BLaER1 treated with 17β-estradiol and CSF1 and Interleukin-3, amounts not matched to agents 10 nM and 100 nM (cell line): Measurements from ENCODE around the gene SORBS1.

Experiments
- H3K27ac ChIP-seq, 11 experiments: shearing (Covaris generic); formaldehyde crosslinking; 2 replicates each; pipeline ENCODE4 v1.8.1; 2022
- H3K27me3 ChIP-seq, 11 experiments: shearing (Covaris generic); formaldehyde crosslinking; 2 replicates each; pipeline ENCODE4 v1.8.1; 2022
- H3K36me3 ChIP-seq, 11 experiments: shearing (Covaris generic); formaldehyde crosslinking; 2 replicates each; pipeline ENCODE4 v1.8.1; 2022
- H3K4me1 ChIP-seq, 10 experiments: shearing (Covaris generic); formaldehyde crosslinking; 2 replicates each; pipeline ENCODE4 v1.8.1; 2022
- H3K4me2 ChIP-seq, 11 experiments: shearing (Covaris generic); formaldehyde crosslinking; 2 replicates each; pipeline ENCODE4 v1.8.1; 2022
- H3K4me3 ChIP-seq, 10 experiments: shearing (Covaris generic); formaldehyde crosslinking; 2 replicates each; pipeline ENCODE4 v1.8.1; 2022
- H3K9ac ChIP-seq, 11 experiments: shearing (Covaris generic); formaldehyde crosslinking; 2 replicates each; pipeline ENCODE4 v1.8.1; 2022
- H3K9me3 ChIP-seq, 11 experiments: shearing (Covaris generic); formaldehyde crosslinking; replicated peaks in 1 of 11; 2 replicates each; pipeline ENCODE4 v1.8.1; 2022
- H4K20me1 ChIP-seq, 11 experiments: shearing (Covaris generic); formaldehyde crosslinking; 2 replicates each; pipeline ENCODE4 v1.8.1; 2022
- Cebpa-rat ChIP-seq, 11 experiments: shearing (Covaris generic); IDR thresholded peaks; 2 replicates each; pipeline ENCODE4 v1.8.1; 2022

The SORBS1 gene

DNA sequence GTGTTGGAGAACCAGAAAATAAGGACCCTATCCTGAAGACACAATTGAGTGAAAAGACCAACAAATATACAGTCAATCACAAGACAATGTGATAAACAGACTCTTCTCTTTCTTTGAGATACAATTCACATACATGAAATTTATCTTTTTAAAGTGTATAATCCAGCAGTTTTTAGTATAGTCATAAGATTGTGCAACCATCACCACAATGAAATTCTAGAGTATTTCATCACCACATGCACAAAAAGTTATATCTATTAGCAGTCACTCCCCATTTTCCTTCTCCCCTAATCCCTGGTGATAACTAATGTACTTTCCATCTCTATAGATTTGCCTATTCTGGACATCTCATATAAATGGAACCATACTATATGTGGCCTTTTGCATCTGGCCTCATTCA lies 8.2 kb upstream of the SORBS1 start:
- Histone ChIP-seq H3K9me3 (no peaks in the 10 kb centered on the region), H3K27me3 (no peaks in the 10 kb centered on the region)

DNA sequence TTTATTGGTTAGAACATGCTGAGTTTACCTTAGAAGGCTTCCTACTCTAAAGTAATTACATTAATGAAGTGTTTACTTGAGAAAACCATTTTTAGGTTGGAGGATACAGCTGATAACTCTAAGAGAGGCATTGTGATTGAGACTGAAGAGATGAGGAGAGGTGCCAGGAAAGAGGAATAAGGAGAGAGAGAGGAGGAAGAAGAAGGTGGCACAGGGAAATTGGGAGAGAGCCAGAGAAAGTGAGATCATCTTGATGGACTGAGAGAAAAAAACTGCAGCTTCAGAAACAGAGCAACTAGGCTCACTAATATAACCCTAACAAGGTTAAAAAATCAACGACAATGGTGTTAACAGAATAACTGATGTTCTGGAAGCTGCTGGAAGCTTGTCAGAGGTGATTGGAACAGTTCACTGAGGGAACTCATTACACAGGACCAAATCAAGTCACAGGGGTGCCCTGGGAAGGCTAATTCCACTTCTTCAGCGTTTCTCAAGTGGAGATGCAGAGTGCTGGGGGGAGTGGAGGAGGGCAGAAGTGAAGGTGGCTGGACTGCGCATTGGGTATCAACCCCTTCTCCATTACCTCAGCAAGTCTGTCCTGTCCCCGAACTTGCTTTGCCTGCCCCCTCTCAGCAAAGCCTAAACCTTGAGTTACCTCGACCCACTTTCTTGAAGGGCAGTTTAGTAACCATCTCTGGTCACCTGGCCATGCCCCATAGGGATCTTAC lies 6.9 kb upstream of the SORBS1 start:
- Histone ChIP-seq H3K9me3 (no peaks in the 10 kb centered on the region), H3K27ac (no peak overlapping the region), H3K4me3 (no peak overlapping the region), H3K36me3 (no peaks in the 10 kb centered on the region), H4K20me1 (no peaks in the 10 kb centered on the region), H3K9ac (no peak overlapping the region), H3K4me1 (peaks cover 0 to 10% (median 2%) of the 10 kb centered on the region in 10 experiments; a peak in 2 of 20 replicates), H3K27me3 (no peaks in the 10 kb centered on the region), H3K4me2 (peak overlapping the region in 1 of 11 experiments; percentile 37; a peak in 1 of 22 replicates)
- TF ChIP-seq Cebpa-rat (IDR thresholded peaks at IDR 0.05) = no peak

More for the DNA sequence above, 8.2 kb upstream of the SORBS1 start:
- Histone ChIP-seq H3K4me2 (no peak overlapping the region), H3K27ac (no peak overlapping the region), H3K4me3 (no peak overlapping the region), H3K9ac (no peak overlapping the region), H4K20me1 (no peaks in the 10 kb centered on the region), H3K36me3 (no peaks in the 10 kb centered on the region), H3K4me1 (peaks cover 0 to 10% (median 2%) of the 10 kb centered on the region in 10 experiments; a peak in 2 of 20 replicates)
- TF ChIP-seq Cebpa-rat (IDR thresholded peaks at IDR 0.05) = peak in 2 of 11 experiments; percentile 7 to 13; a peak in 1 of 22 replicates

DNA sequence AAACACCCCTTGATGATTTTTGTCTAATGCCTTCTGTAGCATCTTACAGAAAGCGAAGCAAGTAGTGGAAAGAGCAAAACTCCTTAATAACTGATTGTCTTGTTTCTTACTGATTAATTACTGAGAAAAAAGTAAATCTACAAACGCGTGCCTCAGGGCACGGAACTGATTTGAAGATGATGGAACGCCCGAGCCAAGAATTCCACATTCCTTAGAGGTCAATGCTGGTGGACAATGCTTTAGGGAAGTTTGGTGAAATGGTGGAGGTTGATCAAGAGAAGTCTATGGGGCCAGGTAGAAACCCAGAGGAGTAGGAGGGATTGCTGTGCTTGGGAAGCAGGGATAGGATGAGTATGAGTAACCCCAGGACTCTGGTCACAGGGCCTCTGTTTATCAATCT lies 5.0 kb upstream of the SORBS1 start:
- H3K36me3 ChIP-seq = no peaks in the 10 kb centered on the region
- H3K4me3 ChIP-seq = no peak overlapping the region
- no peaks in the 10 kb centered on the region for H4K20me1 ChIP-seq
- H3K27ac ChIP-seq = no peak overlapping the region
- no peak for TF ChIP-seq Cebpa-rat (IDR thresholded peaks at IDR 0.05)
- no peaks in the 10 kb centered on the region for H3K9me3 ChIP-seq
- no peak overlapping the region for H3K4me2 ChIP-seq
- H3K27me3 ChIP-seq = no peaks in the 10 kb centered on the region; a peak in 1 of 22 replicates
- H3K4me1 ChIP-seq = peaks cover 0 to 10% (median 0%) of the 10 kb centered on the region in 10 experiments; a peak in 2 of 20 replicates
- no peak overlapping the region for H3K9ac ChIP-seq

DNA sequence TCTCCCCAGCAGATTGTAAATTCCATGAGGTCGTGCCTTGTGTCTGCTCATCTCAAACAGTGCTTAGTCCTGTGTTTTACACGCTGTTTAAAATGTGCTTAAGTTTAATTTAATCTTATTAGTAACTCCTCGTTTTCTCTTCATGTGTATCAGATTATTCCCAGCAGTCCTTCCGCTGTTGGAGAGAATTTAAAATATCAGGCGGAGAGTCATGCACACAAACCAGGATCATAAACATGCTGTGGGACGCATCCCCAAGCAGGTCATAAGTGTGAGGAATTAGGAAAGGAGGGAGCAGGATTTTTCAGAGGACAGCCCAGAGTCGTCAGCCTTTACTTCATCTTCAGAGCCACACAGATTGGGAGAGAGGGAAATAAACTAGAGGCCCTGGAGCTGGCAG lies 4.2 kb upstream of the SORBS1 start:
- Histone ChIP-seq H3K4me3 (no peak overlapping the region), H3K27ac (no peak overlapping the region), H3K9ac (no peak overlapping the region), H3K36me3 (no peaks in the 10 kb centered on the region), H3K27me3 (peaks cover 3 to 7% (median 7%) of the 10 kb centered on the region in 11 experiments; a peak in 21 of 22 replicates), H3K4me2 (no peak overlapping the region), H3K9me3 (no peaks in the 10 kb centered on the region), H3K4me1 (peaks cover 2 to 16% (median 4%) of the 10 kb centered on the region in 10 experiments; a peak in 9 of 20 replicates), H4K20me1 (no peaks in the 10 kb centered on the region)
- no peak for TF ChIP-seq Cebpa-rat (IDR thresholded peaks at IDR 0.05)

DNA sequence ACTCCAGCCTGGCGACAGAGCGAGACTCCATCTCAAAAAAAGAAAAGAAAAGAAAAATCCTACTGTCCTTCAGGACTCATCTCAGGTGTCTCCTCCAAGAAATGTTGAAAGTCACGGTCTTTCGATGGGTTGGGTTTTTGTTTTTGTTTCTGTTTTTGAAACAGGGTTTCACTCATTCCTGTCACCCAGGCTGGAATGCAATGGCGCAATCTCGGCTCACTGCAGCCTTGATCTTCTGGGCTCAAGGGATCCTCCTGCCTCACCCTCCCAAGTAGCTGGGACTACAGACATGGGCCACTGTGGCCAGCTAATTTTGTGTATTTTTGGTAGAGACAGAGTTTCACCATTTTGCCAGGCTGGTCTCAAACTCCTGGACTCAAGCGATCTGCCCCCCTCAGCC lies 3.1 kb upstream of the SORBS1 start:
- Histone ChIP-seq H3K4me3 (no peak overlapping the region), H3K4me2 (no peak overlapping the region), H3K27ac (no peak overlapping the region), H3K36me3 (no peaks in the 10 kb centered on the region), H3K9ac (no peak overlapping the region), H3K9me3 (no peaks in the 10 kb centered on the region), H3K4me1 (peaks cover 4 to 24% (median 8%) of the 10 kb centered on the region in 10 experiments; a peak in 11 of 20 replicates), H3K27me3 (peaks cover 13 to 18% (median 16%) of the 10 kb centered on the region in 11 experiments), H4K20me1 (no peaks in the 10 kb centered on the region; a peak in 1 of 22 replicates)
- no peak for TF ChIP-seq Cebpa-rat (IDR thresholded peaks at IDR 0.05)

DNA sequence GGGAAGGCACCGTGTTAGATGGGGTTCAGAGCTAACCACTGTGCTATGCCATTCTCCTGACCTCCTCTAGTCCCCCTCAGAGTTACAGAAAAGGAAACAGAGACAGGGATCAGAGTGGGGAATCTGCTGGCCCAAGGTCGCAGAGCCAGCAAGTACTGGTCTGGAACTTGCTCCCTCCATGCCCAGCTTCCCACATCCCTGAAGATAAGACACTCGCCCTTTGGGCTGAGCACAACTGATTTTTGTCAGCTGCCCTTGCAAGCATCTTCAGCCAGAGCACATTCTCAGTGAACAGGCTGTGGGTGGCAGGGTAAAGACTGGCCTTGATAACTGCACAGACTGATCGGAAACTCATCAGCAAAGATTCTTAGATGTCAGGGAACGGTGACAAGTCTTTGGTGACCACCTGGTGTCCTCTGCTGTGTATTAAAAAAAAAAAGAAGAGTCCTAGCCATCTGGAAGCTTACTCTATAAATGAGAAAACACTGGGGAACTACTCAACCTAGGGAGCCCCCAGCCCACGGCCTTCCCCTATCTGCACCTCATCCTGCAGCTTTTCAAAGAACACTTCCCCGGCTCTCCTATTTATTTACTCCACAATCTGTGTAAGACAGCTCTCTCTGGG lies 1.3 kb upstream of the SORBS1 start:
- no peaks in the 10 kb centered on the region for H3K9me3 ChIP-seq
- no peak overlapping the region for H3K27ac ChIP-seq
- H3K4me3 ChIP-seq = no peak overlapping the region
- H4K20me1 ChIP-seq = no peaks in the 10 kb centered on the region; a peak in 1 of 22 replicates
- no peaks in the 10 kb centered on the region for H3K36me3 ChIP-seq
- no peak overlapping the region for H3K9ac ChIP-seq
- no peak overlapping the region for H3K4me2 ChIP-seq
- TF ChIP-seq Cebpa-rat (IDR thresholded peaks at IDR 0.05) = no peak
- peaks cover 16 to 27% (median 22%) of the 10 kb centered on the region in 11 experiments for H3K27me3 ChIP-seq
- H3K4me1 ChIP-seq = peaks cover 0 to 22% (median 12%) of the 10 kb centered on the region in 10 experiments; a peak in 11 of 20 replicates

DNA sequence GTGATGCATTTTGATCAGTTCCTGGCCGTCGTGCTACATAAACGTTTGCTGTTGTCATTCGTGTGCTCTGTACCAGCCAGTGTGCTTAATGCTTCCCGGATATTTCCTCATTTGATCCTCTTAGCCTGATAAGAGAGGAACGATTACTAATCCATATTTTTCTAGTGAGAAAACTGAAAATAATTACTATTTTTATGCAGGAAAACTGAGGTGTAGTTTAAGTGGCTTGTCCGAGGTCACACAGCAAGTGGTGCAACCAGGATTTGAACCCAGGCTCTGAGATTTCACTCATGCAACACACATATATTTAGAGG lies 650 bp upstream of the SORBS1 start:
- Histone ChIP-seq H4K20me1 (no peaks in the 10 kb centered on the region; a peak in 1 of 22 replicates), H3K4me3 (peak overlapping the region; percentile 69 to 87 (median 80); a peak in 17 of 20 replicates), H3K4me1 (peaks cover 0 to 28% (median 12%) of the 10 kb centered on the region in 10 experiments; a peak in 13 of 20 replicates), H3K36me3 (no peaks in the 10 kb centered on the region), H3K9ac (peak overlapping the region in 4 of 11 experiments; percentile 73 to 82 (median 78); a peak in 3 of 22 replicates), H3K9me3 (no peaks in the 10 kb centered on the region), H3K4me2 (peak overlapping the region; percentile 89 to 100 (median 99)), H3K27ac (no peak overlapping the region), H3K27me3 (peaks cover 16 to 27% (median 22%) of the 10 kb centered on the region in 11 experiments)
- no peak for TF ChIP-seq Cebpa-rat (IDR thresholded peaks at IDR 0.05)

DNA sequence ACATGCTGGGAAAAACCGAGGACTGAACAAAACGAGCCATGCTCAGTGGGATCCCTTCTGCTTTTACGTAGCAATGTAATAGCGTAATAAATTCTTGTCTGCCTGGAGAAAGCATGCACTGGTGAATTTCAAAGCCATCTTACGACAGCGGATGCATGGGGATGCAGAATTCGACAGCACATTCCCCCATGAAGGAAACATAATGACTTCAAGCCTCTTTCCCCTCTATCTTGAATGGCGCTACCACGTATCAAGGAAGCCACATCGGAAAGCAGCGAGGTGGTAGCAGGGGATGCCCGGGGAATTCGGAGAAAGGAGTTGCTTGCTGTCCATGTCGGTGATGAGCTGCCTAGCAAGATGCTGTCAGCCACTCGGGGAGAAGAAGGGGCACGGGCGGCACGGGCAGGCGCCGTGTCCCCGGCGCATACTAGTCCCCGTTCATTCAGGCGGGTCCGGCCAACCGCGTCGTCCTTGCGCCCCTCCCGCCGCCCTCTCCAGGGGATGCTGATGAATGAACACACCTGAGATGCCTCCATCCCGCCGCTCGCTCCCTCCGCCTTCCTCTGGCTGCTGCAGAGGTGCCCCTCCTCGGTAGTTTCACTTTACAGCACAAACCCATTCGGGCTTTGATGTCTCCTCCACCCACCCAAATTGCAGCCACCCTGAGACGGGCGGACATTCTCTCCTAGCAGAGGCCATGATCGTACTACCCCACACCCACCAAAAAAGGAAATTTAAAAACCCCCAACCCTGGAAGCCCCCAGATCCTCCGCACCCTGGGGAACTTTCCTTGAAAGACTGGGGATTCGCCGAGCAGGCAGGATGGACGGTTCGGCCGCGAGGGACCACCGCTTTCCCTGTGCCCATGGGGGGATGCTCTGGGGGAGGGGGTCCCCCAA lies 644 bp downstream of the SORBS1 start:
- peak overlapping the region; percentile 69 to 87 (median 80) for H3K4me3 ChIP-seq
- H3K9me3 ChIP-seq = no peaks in the 10 kb centered on the region
- peak overlapping the region in 9 of 11 experiments; percentile 28 to 63 (median 43); a peak in 14 of 22 replicates for H3K27ac ChIP-seq
- H3K27me3 ChIP-seq = peaks cover 16 to 27% (median 22%) of the 10 kb centered on the region in 11 experiments
- peak overlapping the region; percentile 64 to 82 (median 77); a peak in 21 of 22 replicates for H3K9ac ChIP-seq
- no peaks in the 10 kb centered on the region; a peak in 1 of 22 replicates for H4K20me1 ChIP-seq
- TF ChIP-seq Cebpa-rat (IDR thresholded peaks at IDR 0.05) = no peak
- peak overlapping the region; percentile 89 to 100 (median 99) for H3K4me2 ChIP-seq
- H3K4me1 ChIP-seq = peaks cover 0 to 41% (median 25%) of the 10 kb centered on the region in 10 experiments; a peak in 14 of 20 replicates
- H3K36me3 ChIP-seq = no peaks in the 10 kb centered on the region
